RWPE1 (cell line): ENCODE data around the gene TRNP1.

Experiments
- CTCF ChIA-PET: fragments of 350-600 bp; sonication (Branson Sonifier 250); formaldehyde crosslinking; extraction: SDS; loops from one replicate; lab custom pipeline; 2021; lab: Yijun Ruan, JAX
- POLR2A ChIA-PET: fragments of 400-600 bp; formaldehyde crosslinking; extraction: SDS; loops from one replicate; lab custom pipeline; 2020; ENCODE audit warnings: antibody characterized with exemption; ENCODE audit not compliant: low non-redundant PET; lab: Yijun Ruan, JAX
- DNase-seq: peaks from one replicate; pipeline ENCODE4 v3.0.0; 2012; ENCODE audit warnings: low spot score
- H3K27ac ChIP-seq: fragments of 450-650 bp; 2 replicates; pipeline ENCODE4 v1.5.1; 2017
- TF ChIP-seq, protein P1 (sequence below): fragments of 450-650 bp; conservative IDR thresholded peaks from 2 replicates; pipeline ENCODE4 v1.5.1; 2017; ENCODE audit warnings: low read depth, mild to moderate bottlenecking

TRNP1 gene

DNA sequence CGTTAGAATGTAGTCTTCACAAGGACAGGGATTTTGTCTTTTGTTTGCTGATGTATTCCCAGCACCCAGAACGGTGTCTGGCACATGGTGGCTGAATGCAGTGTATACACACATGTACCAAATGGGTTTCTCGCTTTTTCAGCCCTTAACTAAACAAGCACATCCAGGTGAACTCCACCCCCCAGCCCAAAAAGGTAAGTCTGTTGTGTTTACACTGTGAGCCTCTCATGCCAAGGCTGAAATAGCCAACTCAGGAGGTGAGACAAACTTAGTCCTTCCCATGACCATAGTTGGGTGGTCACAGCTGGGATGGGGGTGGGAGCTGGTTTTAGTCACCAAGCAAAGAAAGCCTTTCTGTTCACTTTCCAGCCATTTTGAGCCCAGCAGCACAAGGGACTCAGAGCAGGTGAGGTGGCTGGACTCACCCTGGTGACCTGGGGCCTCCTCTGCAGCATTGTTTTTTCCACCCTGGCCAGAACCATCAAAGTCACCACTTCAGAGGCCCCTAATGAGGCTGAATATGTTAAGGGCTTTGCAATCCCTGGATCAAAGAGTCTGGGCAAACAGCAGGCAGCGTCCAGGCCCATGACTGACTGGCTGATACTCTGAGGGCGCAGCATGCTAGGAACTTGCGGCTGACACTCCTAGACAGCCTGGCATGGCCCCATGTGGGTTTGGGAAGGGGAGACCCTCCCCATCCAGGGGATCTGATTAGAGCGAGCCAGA, 10.4 kb downstream of the TRNP1 start:
- TF ChIP-seq, protein P1, sequence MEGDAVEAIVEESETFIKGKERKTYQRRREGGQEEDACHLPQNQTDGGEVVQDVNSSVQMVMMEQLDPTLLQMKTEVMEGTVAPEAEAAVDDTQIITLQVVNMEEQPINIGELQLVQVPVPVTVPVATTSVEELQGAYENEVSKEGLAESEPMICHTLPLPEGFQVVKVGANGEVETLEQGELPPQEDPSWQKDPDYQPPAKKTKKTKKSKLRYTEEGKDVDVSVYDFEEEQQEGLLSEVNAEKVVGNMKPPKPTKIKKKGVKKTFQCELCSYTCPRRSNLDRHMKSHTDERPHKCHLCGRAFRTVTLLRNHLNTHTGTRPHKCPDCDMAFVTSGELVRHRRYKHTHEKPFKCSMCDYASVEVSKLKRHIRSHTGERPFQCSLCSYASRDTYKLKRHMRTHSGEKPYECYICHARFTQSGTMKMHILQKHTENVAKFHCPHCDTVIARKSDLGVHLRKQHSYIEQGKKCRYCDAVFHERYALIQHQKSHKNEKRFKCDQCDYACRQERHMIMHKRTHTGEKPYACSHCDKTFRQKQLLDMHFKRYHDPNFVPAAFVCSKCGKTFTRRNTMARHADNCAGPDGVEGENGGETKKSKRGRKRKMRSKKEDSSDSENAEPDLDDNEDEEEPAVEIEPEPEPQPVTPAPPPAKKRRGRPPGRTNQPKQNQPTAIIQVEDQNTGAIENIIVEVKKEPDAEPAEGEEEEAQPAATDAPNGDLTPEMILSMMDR = no peak
- ChIA-PET CTCF (no interaction called here), POLR2A (no interaction called here)
- no peak for DNase-seq
- peak overlapping the region; percentile 99 for H3K27ac ChIP-seq

DNA sequence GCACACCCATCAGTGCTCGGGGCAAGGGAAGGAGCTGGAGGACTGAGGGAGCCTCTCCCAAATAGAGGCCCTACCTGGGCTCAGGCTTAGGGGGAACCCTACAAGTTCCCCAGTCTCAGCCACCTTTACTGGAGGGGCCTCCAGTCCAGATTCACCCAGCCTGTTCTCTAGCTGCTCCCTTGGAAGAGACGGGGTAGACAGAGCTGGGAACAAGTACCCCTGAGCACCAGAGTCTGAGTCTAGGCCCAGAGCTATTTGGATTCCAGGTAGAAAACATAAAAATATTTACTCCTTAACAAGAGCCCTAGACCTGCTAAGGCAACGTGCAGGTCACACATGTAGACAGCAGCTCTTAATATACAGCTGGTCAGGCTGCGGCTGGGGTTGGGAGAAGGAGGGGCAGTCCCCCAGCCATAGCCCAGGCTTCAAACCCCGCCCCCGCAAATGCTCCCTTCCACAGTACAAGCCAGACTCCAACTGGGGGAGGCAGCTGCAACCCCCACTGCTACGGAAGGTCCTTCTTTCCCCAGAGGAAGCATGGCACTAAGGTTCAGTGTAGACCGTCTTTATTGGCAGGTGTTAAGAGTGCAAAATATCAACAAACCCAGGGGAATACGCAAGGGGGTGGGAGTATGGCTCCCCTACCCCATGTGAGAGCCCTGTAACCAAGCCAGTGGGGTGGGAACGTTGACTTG, 11.1 kb downstream of the TRNP1 start:
- peak overlapping the region; percentile 99 for H3K27ac ChIP-seq
- TF ChIP-seq, protein P1 = no peak
- DNase-seq = no peak
- CTCF ChIA-PET = interaction anchor here (0.8 kb wide), 1 partner anchor 29 kb away, joined by 3 read pairs; no protein-coding TSS in a partner anchor
- POLR2A ChIA-PET = no interaction called here

DNA sequence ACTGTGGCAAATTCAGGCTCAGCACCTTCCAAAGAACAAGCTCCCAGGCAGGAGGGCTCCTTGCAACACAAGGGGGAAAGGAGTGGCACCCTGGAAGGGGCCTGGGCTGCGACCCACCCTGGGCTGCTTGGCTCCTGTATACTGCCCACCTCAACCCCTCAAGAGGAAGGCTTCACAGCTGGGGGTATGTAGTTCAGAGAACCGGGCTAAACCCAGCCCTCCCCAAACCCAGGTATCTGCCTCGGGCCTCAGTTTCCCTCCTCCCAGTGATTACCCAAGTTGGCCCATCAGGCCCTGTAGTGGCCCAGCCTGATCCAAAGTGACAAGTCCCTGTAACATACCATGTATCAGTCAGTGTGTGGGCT, 11.7 kb downstream of the TRNP1 start:
- H3K27ac ChIP-seq = peak overlapping the region; percentile 99
- ChIA-PET POLR2A (no interaction called here), CTCF (interaction anchor here (0.8 kb wide), 1 partner anchor 29 kb away, joined by 3 read pairs; no protein-coding TSS in a partner anchor)
- TF ChIP-seq, protein P1 = no peak
- no peak for DNase-seq

DNA sequence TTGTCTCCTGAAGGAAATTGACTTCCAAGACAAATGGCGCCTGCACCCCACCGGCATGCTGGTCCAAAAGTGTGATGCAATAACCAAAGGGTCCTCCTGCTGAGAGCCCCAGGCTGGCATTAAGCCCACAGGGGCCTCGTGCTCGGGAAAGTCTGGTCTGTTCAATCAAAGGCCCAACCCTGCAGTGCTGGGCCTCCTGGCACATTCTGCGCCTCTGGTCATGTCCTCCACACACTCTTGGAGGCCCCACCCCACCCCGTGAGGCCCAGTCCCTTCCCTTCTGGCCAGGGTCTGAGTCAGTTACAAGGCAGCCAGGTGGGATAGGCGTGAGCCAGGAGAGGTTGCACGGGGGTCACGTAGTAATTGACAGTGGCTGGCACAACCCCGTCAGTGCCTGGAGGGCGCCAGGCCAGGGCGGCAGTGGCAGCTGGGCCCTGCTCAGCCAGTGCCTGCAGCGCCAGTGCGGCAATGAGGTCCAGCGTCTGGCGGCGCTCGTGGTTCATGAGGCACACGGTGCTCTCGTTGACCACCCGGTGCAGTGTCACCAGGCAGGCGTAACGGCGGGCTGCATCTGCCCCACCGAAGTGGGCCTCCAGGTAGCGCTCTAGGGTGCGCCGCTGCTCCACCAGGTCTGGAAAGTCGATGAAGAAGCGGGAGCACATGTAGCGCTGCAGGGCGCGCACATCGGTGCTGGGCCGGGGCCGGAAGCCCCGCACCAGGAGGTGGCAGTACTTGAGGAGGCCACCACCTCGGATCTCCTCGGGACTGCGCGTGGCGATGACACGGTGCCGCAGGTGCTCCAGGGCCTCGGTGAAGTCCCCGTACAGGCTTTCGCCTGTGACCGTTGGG, 12.4 kb downstream of the TRNP1 start:
- TF ChIP-seq, protein P1 = no peak
- POLR2A ChIA-PET = no interaction called here
- CTCF ChIA-PET = interaction anchor here (0.8 to 0.9 kb wide), 2 partner anchors 8 to 28 kb away, joined by 3 read pairs; no protein-coding TSS in a partner anchor
- no peak for DNase-seq
- peak overlapping the region; percentile 99 for H3K27ac ChIP-seq

DNA sequence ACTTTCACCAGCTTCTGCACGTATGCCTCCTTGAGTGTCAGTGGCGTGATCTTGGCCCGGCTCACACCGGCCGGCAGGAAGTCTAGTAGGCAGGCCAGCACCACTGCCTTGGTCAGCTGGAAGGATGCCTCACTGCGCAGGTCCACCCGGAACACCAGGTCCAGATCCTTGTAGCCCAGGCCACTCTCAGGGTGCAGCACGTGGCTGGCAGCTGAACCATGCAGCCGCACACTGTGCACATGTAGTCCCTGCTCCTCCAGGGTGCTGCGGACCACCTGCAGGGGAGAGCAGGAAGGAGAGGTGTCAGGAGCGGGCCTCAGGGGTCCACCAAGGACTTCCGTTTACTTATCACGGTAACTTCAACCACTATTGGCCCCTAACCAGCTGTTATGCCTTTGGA, 13.2 kb downstream of the TRNP1 start:
- ChIA-PET POLR2A (no interaction called here), CTCF (interaction anchor here (0.6 to 0.9 kb wide), 4 partner anchors 9 to 374 kb away, joined by 3 to 5 read pairs (median 4); no protein-coding TSS in a partner anchor)
- TF ChIP-seq, protein P1 = no peak
- H3K27ac ChIP-seq = peak overlapping the region; percentile 99
- no peak for DNase-seq
